ENCODE results near the gene PTGR2.

Gene PTGR2

DNA sequence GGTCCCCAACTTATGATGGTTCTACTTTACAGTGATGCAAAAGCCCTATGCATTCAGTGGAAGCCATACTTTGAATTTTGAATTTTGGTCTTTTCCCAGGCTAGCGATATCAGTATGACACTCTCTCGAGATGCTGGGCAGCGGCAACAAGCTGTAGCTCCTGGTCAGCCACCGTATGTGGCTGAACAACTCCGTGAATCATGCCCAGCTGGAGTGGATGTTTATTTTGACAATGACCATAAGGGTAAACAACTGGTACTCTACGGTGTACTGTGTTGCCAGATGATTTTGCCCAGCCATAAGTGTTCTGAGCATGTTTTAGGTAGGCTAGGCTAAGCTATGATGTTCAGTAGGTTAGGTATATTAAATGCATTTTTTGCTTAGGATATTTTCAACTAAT lies 26.8 kb downstream of the PTGR2 start:
- no peak for ATAC-seq
- TF ChIP-seq OSR1 (CRISPR knock-in tag; IDR thresholded peaks at IDR 0.05) (no peak), ESRRG (CRISPR knock-in tag; IDR thresholded peaks at IDR 0.05) (no peak), GLIS3 (CRISPR knock-in tag; IDR thresholded peaks at IDR 0.05) (no peak), ZNF70 (CRISPR knock-in tag; IDR thresholded peaks at IDR 0.05) (no peak), SNAI2 (CRISPR knock-in tag; IDR thresholded peaks at IDR 0.05) (no peak), RARB (CRISPR knock-in tag; IDR thresholded peaks at IDR 0.05) (no peak), ARNTL (CRISPR knock-in tag; IDR thresholded peaks at IDR 0.05; ENCODE audit: borderline replicate concordance, low read depth) (no peak), TOX (CRISPR knock-in tag; IDR thresholded peaks at IDR 0.05; ENCODE audit: borderline replicate concordance) (no peak), ZNF8 (CRISPR knock-in tag; IDR thresholded peaks at IDR 0.05) (no peak)
- TF ChIP-seq, protein P1, sequence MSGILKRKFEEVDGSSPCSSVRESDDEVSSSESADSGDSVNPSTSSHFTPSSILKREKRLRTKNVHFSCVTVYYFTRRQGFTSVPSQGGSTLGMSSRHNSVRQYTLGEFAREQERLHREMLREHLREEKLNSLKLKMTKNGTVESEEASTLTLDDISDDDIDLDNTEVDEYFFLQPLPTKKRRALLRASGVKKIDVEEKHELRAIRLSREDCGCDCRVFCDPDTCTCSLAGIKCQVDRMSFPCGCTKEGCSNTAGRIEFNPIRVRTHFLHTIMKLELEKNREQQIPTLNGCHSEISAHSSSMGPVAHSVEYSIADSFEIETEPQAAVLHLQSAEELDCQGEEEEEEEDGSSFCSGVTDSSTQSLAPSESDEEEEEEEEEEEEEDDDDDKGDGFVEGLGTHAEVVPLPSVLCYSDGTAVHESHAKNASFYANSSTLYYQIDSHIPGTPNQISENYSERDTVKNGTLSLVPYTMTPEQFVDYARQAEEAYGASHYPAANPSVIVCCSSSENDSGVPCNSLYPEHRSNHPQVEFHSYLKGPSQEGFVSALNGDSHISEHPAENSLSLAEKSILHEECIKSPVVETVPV (CRISPR knock-in tag; IDR thresholded peaks at IDR 0.05) = no peak
- TF ChIP-seq, protein P2, sequence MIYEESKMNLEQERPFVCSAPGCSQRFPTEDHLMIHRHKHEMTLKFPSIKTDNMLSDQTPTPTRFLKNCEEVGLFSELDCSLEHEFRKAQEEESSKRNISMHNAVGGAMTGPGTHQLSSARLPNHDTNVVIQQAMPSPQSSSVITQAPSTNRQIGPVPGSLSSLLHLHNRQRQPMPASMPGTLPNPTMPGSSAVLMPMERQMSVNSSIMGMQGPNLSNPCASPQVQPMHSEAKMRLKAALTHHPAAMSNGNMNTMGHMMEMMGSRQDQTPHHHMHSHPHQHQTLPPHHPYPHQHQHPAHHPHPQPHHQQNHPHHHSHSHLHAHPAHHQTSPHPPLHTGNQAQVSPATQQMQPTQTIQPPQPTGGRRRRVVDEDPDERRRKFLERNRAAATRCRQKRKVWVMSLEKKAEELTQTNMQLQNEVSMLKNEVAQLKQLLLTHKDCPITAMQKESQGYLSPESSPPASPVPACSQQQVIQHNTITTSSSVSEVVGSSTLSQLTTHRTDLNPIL (CRISPR knock-in tag; IDR thresholded peaks at IDR 0.05; ENCODE audit: low read depth) = no peak
- TF ChIP-seq, protein P3, sequence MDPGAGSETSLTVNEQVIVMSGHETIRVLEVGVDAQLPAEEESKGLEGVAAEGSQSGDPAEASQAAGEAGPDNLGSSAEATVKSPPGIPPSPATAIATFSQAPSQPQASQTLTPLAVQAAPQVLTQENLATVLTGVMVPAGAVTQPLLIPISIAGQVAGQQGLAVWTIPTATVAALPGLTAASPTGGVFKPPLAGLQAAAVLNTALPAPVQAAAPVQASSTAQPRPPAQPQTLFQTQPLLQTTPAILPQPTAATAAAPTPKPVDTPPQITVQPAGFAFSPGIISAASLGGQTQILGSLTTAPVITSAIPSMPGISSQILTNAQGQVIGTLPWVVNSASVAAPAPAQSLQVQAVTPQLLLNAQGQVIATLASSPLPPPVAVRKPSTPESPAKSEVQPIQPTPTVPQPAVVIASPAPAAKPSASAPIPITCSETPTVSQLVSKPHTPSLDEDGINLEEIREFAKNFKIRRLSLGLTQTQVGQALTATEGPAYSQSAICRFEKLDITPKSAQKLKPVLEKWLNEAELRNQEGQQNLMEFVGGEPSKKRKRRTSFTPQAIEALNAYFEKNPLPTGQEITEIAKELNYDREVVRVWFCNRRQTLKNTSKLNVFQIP (CRISPR knock-in tag; IDR thresholded peaks at IDR 0.05; ENCODE audit: borderline replicate concordance, low read depth) = no peak

DNA sequence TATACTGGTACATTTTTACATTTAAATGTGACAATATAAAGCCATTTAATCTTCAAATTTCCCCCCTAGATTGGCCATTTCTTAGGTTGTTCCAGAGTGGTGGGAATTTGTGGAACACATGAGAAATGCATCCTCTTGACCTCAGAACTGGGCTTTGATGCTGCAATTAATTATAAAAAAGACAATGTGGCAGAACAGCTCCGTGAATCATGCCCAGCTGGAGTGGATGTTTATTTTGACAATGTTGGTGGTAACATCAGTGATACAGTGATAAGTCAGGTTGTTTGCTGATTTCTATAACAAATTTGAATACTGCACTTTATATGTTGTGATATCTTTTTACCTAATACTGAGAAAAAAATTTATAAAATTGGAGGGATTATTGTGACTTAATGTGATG lies 27.4 kb downstream of the PTGR2 start:
- TF ChIP-seq ZC3H10 (CRISPR knock-in tag; IDR thresholded peaks at IDR 0.05) = no peak
- no peak for ATAC-seq

DNA sequence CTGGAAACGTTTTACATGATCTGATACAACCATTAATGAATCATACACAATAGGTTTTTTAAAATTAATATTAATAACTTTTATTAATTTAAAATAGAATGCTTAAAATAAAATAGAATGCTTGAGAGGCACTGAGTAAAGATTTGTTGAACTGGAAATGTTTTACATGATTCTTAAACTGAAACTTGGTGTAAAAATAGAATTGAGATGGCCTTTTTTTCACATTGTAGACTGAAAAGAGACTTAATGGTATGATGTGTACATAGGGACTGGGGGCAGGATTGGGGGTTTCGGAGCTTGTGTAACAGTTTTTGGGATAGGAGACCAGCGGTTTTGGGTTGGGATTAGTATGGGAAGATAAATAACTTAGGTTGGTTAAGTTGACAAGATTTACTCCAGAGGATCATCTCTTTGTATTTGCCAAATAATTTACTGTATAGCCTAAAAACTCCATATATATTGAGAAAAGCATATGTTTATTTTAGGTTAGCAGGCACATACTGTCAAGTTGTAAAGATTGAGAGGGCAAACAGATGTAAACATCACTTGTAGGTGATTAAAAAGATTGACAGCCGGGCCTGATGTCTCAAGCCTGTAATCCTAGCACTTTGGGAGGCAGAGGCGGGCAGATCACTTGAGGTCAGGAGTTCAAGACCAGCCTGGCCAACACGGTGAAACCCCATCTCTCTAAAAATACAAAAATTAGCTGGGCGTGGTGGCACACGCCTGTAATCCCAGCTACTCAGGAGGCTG lies 33.0 kb downstream of the PTGR2 start:
- TF ChIP-seq ZNF70 (CRISPR knock-in tag; IDR thresholded peaks at IDR 0.05) (no peak), ARNTL (CRISPR knock-in tag; IDR thresholded peaks at IDR 0.05; ENCODE audit: borderline replicate concordance, low read depth) (no peak), RARB (CRISPR knock-in tag; IDR thresholded peaks at IDR 0.05) (no peak), ZFP30 (CRISPR knock-in tag; IDR thresholded peaks at IDR 0.05) (no peak)
- no peak for ATAC-seq

DNA sequence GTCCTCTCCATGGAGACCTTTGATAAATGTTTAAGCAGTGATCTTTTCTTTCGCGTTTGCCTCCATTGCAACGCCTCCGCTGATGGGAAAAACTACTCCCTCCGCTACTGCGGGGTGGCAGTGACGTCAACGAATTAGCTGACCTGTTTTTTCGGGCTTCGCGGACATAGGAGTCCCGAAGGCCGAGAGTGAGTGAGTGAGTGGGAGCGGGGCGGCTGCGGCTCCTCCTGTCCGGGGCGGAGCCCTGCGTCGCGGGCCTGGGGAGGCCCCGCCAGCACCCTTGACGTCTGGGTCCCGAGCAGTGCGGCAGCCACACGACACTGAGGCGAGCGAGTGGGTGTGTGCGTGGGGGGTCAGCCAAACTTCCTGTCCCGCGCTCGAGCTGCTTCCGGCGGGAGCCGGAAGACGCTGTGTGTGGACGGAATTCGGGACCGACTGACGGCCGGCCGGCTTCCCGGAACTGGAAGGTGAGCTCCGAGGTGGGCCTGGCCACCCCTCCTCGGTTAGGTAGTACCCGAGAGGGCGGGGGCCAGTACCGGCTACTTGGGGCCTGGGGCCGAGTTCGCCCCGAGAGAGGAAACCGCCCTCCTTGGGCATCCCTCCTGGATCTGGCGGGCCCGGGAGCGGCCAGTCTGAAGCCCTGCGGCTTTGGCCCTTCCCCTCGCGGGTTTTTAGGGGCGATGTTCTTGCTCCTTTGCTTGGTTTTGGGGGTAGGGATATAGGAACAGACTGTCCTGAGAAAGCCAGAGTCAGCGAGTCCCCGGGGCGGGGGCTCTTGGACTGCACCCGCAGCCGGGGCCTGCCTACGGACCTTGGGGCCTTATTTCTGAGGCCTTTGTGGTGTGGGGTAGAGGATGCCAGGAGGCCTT lies 35.1 kb downstream of the PTGR2 start, which contains the start of gene ZNF410:
Gene ZNF410, plus strand, starts transcription at position 411 of the 869 bp plus-strand sequence. CDS start 5,317 bp downstream, outside the sequence.
- ATAC-seq = peak; percentile 99
- TF ChIP-seq ZFP3 (CRISPR knock-in tag; IDR thresholded peaks at IDR 0.05) (peak; percentile 70), ZFP30 (CRISPR knock-in tag; IDR thresholded peaks at IDR 0.05) (no peak)
- TF ChIP-seq, protein P4, sequence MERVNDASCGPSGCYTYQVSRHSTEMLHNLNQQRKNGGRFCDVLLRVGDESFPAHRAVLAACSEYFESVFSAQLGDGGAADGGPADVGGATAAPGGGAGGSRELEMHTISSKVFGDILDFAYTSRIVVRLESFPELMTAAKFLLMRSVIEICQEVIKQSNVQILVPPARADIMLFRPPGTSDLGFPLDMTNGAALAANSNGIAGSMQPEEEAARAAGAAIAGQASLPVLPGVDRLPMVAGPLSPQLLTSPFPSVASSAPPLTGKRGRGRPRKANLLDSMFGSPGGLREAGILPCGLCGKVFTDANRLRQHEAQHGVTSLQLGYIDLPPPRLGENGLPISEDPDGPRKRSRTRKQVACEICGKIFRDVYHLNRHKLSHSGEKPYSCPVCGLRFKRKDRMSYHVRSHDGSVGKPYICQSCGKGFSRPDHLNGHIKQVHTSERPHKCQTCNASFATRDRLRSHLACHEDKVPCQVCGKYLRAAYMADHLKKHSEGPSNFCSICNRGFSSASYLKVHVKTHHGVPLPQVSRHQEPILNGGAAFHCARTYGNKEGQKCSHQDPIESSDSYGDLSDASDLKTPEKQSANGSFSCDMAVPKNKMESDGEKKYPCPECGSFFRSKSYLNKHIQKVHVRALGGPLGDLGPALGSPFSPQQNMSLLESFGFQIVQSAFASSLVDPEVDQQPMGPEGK (CRISPR knock-in tag; IDR thresholded peaks at IDR 0.05; ENCODE audit: borderline replicate concordance) = peak; percentile 86; the same call in 1 of the 2 replicates

DNA sequence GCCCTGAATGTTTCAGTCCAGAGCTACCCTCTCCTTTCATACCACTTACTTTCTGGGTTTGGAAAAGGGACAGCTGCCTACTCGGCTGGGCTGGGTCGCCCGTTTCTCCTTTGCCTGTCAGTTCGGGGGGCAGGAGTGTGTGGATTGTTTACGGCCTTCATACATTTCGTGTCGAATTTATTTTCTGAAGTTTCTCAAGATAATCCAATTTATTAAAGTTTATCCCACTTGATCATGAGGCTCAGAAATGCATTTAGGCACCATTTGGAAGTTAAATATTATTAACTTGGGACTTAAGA lies 35.6 kb downstream of the PTGR2 start:
- no peak for ATAC-seq
- no peak for TF ChIP-seq ZFP30 (CRISPR knock-in tag; IDR thresholded peaks at IDR 0.05)
- TF ChIP-seq SNAI2 (CRISPR knock-in tag; IDR thresholded peaks at IDR 0.05) = no peak
- TF ChIP-seq RARB (CRISPR knock-in tag; IDR thresholded peaks at IDR 0.05) = no peak
- TF ChIP-seq ZC3H10 (CRISPR knock-in tag; IDR thresholded peaks at IDR 0.05) = no peak
- TF ChIP-seq, protein P1 (CRISPR knock-in tag; IDR thresholded peaks at IDR 0.05) = no peak
- TF ChIP-seq ISL1 (CRISPR knock-in tag; IDR thresholded peaks at IDR 0.05) = no peak
- no peak for TF ChIP-seq ESRRG (CRISPR knock-in tag; IDR thresholded peaks at IDR 0.05)
- TF ChIP-seq, protein P5, sequence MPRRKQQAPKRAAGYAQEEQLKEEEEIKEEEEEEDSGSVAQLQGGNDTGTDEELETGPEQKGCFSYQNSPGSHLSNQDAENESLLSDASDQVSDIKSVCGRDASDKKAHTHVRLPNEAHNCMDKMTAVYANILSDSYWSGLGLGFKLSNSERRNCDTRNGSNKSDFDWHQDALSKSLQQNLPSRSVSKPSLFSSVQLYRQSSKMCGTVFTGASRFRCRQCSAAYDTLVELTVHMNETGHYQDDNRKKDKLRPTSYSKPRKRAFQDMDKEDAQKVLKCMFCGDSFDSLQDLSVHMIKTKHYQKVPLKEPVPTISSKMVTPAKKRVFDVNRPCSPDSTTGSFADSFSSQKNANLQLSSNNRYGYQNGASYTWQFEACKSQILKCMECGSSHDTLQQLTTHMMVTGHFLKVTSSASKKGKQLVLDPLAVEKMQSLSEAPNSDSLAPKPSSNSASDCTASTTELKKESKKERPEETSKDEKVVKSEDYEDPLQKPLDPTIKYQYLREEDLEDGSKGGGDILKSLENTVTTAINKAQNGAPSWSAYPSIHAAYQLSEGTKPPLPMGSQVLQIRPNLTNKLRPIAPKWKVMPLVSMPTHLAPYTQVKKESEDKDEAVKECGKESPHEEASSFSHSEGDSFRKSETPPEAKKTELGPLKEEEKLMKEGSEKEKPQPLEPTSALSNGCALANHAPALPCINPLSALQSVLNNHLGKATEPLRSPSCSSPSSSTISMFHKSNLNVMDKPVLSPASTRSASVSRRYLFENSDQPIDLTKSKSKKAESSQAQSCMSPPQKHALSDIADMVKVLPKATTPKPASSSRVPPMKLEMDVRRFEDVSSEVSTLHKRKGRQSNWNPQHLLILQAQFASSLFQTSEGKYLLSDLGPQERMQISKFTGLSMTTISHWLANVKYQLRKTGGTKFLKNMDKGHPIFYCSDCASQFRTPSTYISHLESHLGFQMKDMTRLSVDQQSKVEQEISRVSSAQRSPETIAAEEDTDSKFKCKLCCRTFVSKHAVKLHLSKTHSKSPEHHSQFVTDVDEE (CRISPR knock-in tag; IDR thresholded peaks at IDR 0.05) = no peak
- TF ChIP-seq ZFP3 (CRISPR knock-in tag; IDR thresholded peaks at IDR 0.05) = no peak
- TF ChIP-seq, protein P4 (CRISPR knock-in tag; IDR thresholded peaks at IDR 0.05; ENCODE audit: borderline replicate concordance) = no peak
- TF ChIP-seq ARNTL (CRISPR knock-in tag; IDR thresholded peaks at IDR 0.05; ENCODE audit: borderline replicate concordance, low read depth) = no peak

Measured in SK-N-SH treated with all-trans-retinoic acid at 6 μM for 48 hours (cell line).